Left ventricle myocardium inferior (tissue), 1 donor: ENCODE data around the gene THSD4. TPM values are rescaled to one million over a fixed set of nuclear protein-coding genes. Genes with fewer than 3 reads are reported as not detected.
"Not testable (repeated sequence)": the region's sequence is repeated elsewhere in the genome, so short reads cannot be mapped to it uniquely, and the experiment has no call there.

Experiments
- DNase-seq: peaks from one replicate; pipeline ENCODE4 v3.0.0-alpha.2; 2020
- H3K27ac ChIP-seq: fragments of 200-600 bp; replicated peaks from 2 replicates; pipeline ENCODE4 v1.8.0; 2021
- H3K27me3 ChIP-seq: fragments of 200-600 bp; 2 replicates; pipeline ENCODE4 v1.8.0; 2021; ENCODE audit warnings: low read depth
- H3K36me3 ChIP-seq: fragments of 200-600 bp; 2 replicates; pipeline ENCODE4 v1.8.0; 2021
- H3K4me1 ChIP-seq: fragments of 200-600 bp; 2 replicates; pipeline ENCODE4 v1.8.0; 2021
- H3K4me3 ChIP-seq: fragments of 200-600 bp; 2 replicates; pipeline ENCODE4 v1.8.0; 2021; ENCODE audit warnings: mild to moderate bottlenecking, moderate library complexity
- H3K9me3 ChIP-seq: fragments of 200-600 bp; replicated peaks from 2 replicates; pipeline ENCODE4 v1.8.0; 2021
- intact Hi-C: fragments of 100-400 bp; cut with micrococcal nuclease; formaldehyde crosslinking; loops from one replicate; pipeline ENCODE4 v1.11.0; 2022
- total RNA-seq: library from RNA; stranded (reverse); fragmentation: NEBNext Ultra II Directional; extraction: Animal tissue kit (Norgen Biotek cat#: 25700); gene quantifications from one replicate; pipeline ENCODE4 v1.2.1, GENCODE V29; 2021
- TF ChIP-seq, protein P1 (sequence below): fragments of 200-600 bp; IDR thresholded peaks from 2 replicates; pipeline ENCODE4 v1.8.0; 2021; ENCODE audit warnings: antibody characterized with exemption, mild to moderate bottlenecking, borderline replicate concordance
- donor health status: DM: no; HTN: yes; CAD: no; lungs with severe emphysema.

The THSD4 gene
- total RNA-seq, 1 donor from 2014 or later, result 95.8 TPM

DNA sequence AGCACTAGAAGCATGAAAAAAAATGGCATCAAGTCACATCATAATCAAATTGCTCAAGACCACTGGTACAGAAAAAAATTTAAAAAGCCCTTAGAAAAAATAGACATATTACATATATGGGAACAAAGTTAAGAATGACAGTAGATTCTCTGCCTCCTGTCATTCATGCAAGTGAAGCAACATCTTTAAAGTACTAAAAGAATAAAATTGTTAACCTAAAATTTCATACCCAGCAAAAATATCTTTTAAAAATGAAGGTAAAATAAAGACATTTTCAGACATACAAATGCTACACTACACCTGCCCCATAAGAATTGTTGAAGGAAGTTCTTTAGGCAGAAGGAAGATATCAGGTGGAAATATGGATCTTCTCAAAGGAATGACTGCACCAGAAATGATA, 55.9 kb downstream of the THSD4 start:
- Histone ChIP-seq H3K4me3 (no peak overlapping the region), H3K27ac (no peak overlapping the region), H3K27me3 (no peaks in the 10 kb centered on the region), H3K36me3 (no peaks in the 10 kb centered on the region), H3K9me3 (peaks cover 32% of the 10 kb centered on the region), H3K4me1 (peaks cover 30% of the 10 kb centered on the region)
- TF ChIP-seq, protein P1, sequence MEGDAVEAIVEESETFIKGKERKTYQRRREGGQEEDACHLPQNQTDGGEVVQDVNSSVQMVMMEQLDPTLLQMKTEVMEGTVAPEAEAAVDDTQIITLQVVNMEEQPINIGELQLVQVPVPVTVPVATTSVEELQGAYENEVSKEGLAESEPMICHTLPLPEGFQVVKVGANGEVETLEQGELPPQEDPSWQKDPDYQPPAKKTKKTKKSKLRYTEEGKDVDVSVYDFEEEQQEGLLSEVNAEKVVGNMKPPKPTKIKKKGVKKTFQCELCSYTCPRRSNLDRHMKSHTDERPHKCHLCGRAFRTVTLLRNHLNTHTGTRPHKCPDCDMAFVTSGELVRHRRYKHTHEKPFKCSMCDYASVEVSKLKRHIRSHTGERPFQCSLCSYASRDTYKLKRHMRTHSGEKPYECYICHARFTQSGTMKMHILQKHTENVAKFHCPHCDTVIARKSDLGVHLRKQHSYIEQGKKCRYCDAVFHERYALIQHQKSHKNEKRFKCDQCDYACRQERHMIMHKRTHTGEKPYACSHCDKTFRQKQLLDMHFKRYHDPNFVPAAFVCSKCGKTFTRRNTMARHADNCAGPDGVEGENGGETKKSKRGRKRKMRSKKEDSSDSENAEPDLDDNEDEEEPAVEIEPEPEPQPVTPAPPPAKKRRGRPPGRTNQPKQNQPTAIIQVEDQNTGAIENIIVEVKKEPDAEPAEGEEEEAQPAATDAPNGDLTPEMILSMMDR, result no peak
- intact Hi-C loops, result no loop called here
- no peak for DNase-seq

DNA sequence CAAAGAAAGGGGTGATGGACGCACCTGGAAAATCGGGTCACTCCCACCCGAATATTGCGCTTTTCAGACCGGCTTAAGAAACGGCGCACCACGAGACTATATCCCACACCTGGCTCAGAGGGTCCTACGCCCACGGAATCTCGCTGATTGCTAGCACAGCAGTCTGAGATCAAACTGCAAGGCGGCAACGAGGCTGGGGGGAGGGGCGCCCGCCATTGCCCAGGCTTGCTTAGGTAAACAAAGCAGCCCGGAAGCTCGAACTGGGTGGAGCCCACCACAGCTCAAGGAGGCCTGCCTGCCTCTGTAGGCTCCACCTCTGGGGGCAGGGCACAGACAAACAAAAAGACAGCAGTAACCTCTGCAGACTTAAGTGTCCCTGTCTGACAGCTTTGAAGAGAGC, 59.1 kb downstream of the THSD4 start:
- H3K4me3 ChIP-seq, H3K27me3 ChIP-seq, H3K36me3 ChIP-seq, DNase-seq, intact Hi-C loops, H3K4me1 ChIP-seq, H3K27ac ChIP-seq: not testable (repeated sequence)
- H3K9me3 ChIP-seq, result peaks cover 32% of the 10 kb centered on the region

DNA sequence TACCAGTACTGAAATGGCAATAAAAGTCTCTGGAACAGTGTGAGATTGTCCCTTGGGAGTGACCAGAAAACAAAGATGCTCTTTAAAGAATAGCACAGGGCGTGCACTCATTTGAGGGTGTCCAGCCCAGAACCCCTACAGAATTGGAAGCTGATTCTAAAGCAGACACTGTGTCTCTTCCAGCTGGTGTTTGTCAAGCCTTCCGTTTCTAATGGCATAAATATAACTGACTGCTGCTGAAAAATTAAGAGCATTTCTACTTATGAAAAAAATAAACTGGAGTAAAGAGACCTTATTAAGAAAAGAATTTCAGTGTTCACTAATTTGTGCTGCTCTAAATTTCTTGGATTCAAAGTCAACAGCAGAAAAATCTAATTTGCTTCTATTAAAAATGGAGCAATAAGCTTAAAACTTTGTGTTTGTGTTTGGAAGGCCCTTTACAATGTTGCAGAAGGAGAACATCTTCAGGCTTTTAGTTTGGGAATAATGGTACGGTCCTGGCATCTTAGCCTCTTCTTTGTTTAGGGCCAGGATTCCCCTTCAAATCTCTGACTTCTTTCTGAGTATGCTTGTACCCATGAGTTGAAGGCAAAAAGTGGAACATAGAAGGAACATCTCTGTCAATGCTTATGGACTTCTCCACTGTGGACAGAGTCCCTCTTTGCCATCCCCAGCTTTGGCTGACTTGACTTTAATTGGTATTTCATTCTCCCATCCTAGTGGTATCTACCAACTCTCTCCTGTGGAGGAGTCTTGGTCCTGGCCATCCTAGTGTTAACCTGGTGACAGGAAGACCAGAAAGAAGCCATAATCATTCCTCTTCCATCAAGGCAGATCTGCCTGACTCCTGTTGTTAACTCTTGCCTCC, 65.9 kb downstream of the THSD4 start:
- DNase-seq, result no peak
- intact Hi-C loops, result no loop called here
- TF ChIP-seq, protein P1, result no peak
- no peaks in the 10 kb centered on the region for H3K9me3 ChIP-seq
- no peaks in the 10 kb centered on the region for H3K27me3 ChIP-seq
- peaks cover 20% of the 10 kb centered on the region for H3K4me1 ChIP-seq
- no peak overlapping the region for H3K4me3 ChIP-seq
- no peaks in the 10 kb centered on the region for H3K36me3 ChIP-seq
- H3K27ac ChIP-seq, result peak overlapping the region; percentile 29

DNA sequence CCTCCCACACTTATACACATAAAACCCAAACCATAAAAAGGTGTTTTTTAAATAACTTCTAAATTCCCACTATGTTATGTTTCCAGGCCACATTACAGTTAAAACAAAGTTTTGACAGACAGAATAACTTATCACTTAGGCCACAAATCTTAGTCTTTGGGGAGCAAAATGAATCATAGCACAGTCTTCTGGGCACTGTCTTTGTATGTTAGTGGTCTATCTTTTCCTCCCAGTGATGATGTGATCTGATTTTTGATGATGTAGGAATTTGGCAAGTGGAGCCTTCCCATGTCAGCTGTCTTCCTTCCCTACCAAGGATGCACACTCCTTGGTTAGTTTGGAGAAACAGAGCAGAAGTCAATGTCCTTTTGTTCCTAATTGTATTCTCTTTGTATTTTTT, 67.3 kb downstream of the THSD4 start:
- H3K27ac ChIP-seq, result no peak overlapping the region
- DNase-seq, result no peak
- no peak overlapping the region for H3K4me3 ChIP-seq
- no peaks in the 10 kb centered on the region for H3K9me3 ChIP-seq
- peaks cover 32% of the 10 kb centered on the region for H3K4me1 ChIP-seq
- H3K27me3 ChIP-seq, result no peaks in the 10 kb centered on the region
- intact Hi-C loops, result no loop called here
- H3K36me3 ChIP-seq, result no peaks in the 10 kb centered on the region
- TF ChIP-seq, protein P1, result no peak

DNA sequence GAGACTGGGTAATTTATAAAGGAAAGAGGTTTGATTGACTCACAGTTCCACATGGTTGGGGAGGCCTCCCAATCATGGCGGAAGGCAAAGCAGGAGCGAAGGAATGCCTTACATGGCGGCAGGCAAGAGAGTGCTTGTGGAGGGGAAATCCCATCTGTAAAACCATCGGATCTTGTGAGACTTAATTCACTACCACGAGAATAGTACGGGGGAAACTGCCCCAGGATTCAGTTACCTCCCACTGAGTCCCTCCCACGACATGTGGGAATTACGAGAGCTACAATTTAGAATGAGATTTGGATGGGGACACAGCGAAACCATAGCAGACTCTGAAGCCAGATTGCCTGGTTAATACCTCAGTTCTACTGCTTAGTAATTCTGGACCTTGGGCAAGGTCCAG, 67.8 kb downstream of the THSD4 start:
- TF ChIP-seq, protein P1, result no peak
- Histone ChIP-seq H3K4me1 (peaks cover 32% of the 10 kb centered on the region), H3K27ac (no peak overlapping the region), H3K36me3 (no peaks in the 10 kb centered on the region), H3K9me3 (no peaks in the 10 kb centered on the region), H3K4me3 (no peak overlapping the region), H3K27me3 (no peaks in the 10 kb centered on the region)
- DNase-seq, result no peak
- intact Hi-C loops, result no loop called here

DNA sequence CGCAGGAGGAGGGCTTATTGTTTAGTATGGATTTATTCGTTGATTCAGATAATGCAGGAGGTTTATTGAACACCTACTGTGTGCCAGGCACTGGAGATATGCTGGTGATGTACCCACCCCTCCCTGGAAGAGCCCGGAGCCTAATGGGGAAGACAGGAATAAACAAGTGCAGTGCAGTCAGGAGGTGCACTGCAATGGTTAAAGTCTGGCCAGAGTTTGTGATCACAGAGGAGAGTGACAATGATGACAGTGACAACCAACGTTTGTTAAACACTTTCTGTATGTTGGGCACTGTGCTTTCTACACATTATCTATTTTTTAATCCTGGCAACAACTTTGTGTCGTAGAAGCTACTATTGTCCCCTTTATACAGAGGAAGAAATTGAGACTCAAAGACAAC, 70.4 kb downstream of the THSD4 start:
- intact Hi-C loops, result no loop called here
- TF ChIP-seq, protein P1, result no peak
- no peaks in the 10 kb centered on the region for H3K9me3 ChIP-seq

More for the DNA sequence above, 70.4 kb downstream of the THSD4 start:
- H3K27me3 ChIP-seq, result no peaks in the 10 kb centered on the region
- no peaks in the 10 kb centered on the region for H3K36me3 ChIP-seq
- H3K4me3 ChIP-seq, result no peak overlapping the region
- H3K27ac ChIP-seq, result peak overlapping the region; percentile 83
- DNase-seq, result no peak
- peaks cover 32% of the 10 kb centered on the region for H3K4me1 ChIP-seq
